HEK293 (cell line): ENCODE measurements around the gene CDH8.

Experiments used
- ATF2 ChIP-seq: fragments of 450-650 bp; formaldehyde crosslinking; IDR thresholded peaks from 2 replicates; pipeline ENCODE4 v1.5.1; 2016; ENCODE audit warnings: missing biosample characterization, missing genetic modification characterization, low read depth
- PRDM2 ChIP-seq: fragments of 450-650 bp; formaldehyde crosslinking; IDR thresholded peaks from 2 replicates; pipeline ENCODE4 v1.5.1; 2016; ENCODE audit warnings: missing biosample characterization, missing genetic modification characterization, borderline replicate concordance
- ZNF501 ChIP-seq: fragments of 450-650 bp; formaldehyde crosslinking; IDR thresholded peaks from 2 replicates; pipeline ENCODE4 v1.5.1; 2016; ENCODE audit warnings: missing biosample characterization, missing genetic modification characterization
- ZNF660 ChIP-seq: fragments of 450-650 bp; IDR thresholded peaks from 2 replicates; pipeline ENCODE4 v1.5.1; 2018; ENCODE audit warnings: missing biosample characterization, mild to moderate bottlenecking, missing genetic modification characterization
- ZNF704 ChIP-seq: fragments of 450-650 bp; formaldehyde crosslinking; IDR thresholded peaks from 2 replicates; pipeline ENCODE4 v1.5.1; 2016; ENCODE audit warnings: missing biosample characterization, missing genetic modification characterization

GRCh38 chr16:61877436-61877835 is 158.8 kb downstream of the CDH8 start:
- TF ChIP-seq ZNF704 (no peak), ATF2 (tag by site-specific recombination) (no peak), ZNF501 (tag by site-specific recombination) (no peak), ZNF660 (tag by site-specific recombination) (no peak), PRDM2 (tag by site-specific recombination) (no peak)
